Measurements from ENCODE around the gene PSD2.

Gene PSD2

GRCh38 chr5:139839232-139839815 is 43.7 kb downstream of the PSD2 start:
- no peak for DNase-seq

DNA sequence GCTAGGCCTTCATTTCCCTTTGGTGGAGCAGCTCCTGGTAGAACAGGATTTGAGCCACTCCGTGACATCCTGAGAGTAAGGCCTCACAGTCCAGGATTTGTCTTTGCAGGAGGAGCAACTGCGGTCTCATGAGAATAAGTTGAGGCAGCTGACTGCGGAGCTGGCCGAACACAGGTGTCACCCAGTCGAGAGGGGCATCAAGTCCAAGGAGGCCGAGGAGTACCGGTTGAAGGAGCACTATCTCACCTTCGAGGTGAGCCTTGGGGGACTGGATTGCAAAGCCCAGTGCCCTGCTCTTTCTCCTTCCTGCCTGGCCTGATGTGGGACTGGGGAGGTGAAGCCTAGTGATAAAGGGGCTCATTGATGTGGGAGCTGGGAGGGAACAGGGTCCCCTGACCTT is 44.3 kb downstream of the PSD2 start:
- DNase-seq: no peak

GRCh38 chr5:139841549-139841948 is 45.9 kb downstream of the PSD2 start:
- no peak for DNase-seq

- no peak for DNase-seq
Measured at GRCh38 chr5:139842321-139842720, 46.7 kb downstream of the PSD2 start.

DNA sequence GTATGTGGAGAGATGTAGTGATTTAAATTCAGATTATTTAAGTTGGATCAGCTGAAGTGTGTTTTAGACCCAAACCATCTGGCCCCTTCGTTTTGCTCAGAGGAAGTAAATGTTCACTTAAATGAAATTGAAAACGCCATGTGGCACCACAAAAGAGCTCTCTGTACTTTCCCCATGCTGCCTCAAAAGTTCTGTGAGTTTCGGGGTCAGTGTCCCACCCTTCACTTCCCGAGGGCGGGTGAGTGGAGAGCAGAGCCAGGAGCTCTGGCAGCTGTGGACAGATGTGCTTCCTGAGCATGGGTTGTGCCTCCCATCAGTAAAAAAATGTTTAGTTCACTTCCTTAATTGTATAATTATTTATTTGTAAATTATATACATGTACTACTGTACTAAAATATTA is 48.4 kb downstream of the PSD2 start:
- no peak for DNase-seq

DNA sequence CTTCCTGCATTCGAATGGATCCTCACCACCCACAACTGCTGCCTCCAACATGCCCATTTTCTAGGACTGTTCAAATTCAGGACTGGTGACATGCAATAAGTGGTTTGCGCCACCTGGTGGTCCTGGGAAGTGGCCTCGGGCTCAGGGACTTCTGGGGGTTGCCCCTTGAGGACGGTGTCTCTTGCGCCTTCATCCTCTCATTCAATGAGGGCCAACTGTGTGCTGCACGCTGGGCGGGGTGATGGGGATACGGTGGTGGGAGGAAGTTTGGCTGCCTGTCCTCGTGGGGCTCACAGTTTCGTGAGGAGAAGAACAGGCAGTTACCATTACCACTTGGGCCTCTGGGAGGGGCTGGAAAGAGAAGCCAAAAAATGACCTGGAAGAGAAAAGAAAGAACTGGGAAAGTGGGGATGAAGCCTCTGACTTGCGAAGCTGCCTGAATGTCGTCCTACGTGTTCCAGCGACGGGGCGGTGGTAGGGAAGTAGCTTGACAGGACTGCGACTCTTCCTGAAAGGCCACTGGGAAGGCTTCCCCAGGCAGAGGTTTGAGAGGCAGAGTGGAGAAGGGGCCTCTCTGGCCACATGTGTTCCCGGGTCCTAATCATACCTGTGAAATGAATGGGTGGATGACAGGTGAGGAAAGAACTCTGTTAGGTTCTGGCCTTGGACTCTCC is 49.0 kb downstream of the PSD2 start:
- DNase-seq: peak; percentile 79 to 83

DNA sequence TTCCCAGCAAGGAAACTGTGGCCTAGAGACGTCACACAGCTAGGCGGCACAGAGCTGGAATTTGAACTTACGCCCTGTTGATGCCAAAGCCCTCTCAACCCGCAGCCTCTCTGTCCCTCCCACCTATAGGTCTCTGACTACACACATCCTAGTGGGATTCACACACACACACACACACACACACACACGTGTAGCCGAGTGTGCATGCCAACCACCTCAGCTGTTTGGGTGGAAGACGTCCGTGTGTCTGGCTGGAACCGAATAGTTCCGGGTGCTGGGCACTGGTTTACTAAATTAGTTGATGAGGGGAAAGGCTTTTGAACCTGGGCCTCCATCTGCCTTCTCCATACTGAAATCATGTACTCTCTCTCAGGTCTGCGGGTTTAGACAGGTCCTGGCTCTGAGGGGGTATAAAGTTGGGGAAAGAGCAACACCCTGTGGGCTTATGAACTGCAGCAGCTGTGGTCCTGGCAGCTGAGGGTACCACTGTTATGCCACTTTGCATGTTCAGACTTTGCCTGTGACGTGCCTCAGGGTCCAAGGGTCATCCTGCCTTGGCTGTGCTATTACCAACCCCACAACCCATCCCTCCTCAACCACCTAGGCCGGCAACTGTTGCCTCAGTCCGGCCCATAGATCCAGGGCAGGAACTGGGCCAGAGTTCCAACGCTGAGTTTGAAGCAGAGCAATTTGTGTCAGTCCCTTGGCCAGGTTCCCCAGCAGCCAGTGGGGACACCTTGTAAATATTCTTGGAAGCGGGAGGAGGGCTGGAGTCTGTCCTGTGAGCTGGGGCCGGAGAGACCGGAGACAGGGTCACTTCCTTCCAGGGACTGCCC is 50.5 kb downstream of the PSD2 start:
- DNase-seq: no peak

GRCh38 chr5:139847091-139847490 is 51.5 kb downstream of the PSD2 start:
- DNase-seq: no peak

- DNase-seq: peak; percentile 77 to 79
Measured at GRCh38 chr5:139847790-139848507, 52.3 kb downstream of the PSD2 start.

DNA sequence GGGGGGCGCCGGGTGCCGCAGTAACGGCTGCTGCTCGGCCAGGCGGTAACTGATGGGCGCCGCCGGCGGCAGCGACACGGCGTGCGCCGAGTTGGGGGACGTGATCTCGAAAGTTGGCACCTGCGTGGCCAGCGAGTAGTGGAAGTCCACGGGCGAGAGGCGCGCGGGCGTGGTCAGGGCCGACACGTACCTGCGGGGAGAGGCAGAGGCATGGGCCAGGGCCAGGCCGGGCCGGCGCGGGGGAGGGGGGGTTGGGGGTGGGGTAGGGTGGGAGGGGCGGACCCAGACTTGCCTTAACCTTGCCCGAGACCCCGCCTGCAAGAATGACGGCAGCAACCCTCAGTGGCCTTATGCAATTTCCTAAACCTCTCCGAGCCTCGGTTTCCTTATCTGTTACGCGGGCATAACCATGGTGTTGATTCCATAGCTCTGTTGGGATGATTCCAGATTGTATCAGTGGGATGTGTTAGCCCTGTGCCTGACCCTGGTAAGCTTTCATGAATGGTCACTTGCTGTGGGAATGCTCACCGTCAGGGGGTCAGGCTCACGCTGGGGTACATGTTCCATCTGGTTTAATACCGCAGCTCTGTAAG is 53.0 kb downstream of the PSD2 start:
- peak; percentile 37 to 38 for DNase-seq

GRCh38 chr5:139849501-139849900 is 53.9 kb downstream of the PSD2 start:
- DNase-seq: no peak

- DNase-seq: no peak
Measured at GRCh38 chr5:139849942-139850341, 54.3 kb downstream of the PSD2 start.

- DNase-seq: no peak
Measured at GRCh38 chr5:139850423-139851016, 54.9 kb downstream of the PSD2 start.

GRCh38 chr5:139851558-139851957 is 56.0 kb downstream of the PSD2 start:
- DNase-seq: no peak

DNA sequence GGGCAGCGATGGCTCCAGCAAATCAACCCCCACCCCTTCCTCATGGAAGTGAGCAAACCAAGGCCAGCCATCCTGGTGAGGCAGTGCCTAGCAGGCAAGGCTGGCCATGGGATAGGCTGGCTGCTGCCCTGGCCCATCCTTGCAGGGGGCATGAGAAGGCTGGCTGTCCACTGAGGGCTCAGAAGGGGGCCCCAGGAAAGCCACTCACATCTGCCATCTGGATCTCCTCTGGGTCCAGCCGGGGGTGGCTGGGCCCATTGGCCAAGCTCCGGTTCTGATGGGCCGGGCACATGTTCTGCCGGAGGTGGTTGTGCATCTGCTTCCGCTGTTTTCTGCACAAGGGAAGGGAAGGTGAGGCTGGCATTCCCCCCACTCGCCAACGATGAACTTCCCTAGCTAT is 57.1 kb downstream of the PSD2 start:
- DNase-seq: no peak

GRCh38 chr5:139854029-139854605 is 58.5 kb downstream of the PSD2 start:
- DNase-seq: no peak

DNA sequence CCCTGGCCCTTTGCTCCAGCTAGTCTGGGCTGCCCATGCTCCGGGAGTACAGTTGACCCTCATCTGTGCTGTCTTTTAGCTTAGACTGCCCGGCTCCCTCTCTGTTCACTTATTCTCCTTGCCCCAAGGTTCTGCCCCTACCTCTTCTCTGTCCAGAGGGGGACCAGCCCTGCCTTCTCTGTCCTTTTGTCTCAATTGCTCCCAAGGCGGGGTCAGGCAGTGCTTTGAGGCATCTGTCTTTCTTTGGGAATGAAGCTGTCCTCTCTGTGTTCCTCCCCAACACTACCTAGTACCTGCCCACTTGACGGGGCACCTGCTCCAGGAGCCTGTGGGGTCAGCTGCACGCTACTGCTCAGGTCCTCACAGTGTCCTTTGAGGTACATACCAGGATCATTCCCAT is 59.3 kb downstream of the PSD2 start:
- DNase-seq: no peak

DNA sequence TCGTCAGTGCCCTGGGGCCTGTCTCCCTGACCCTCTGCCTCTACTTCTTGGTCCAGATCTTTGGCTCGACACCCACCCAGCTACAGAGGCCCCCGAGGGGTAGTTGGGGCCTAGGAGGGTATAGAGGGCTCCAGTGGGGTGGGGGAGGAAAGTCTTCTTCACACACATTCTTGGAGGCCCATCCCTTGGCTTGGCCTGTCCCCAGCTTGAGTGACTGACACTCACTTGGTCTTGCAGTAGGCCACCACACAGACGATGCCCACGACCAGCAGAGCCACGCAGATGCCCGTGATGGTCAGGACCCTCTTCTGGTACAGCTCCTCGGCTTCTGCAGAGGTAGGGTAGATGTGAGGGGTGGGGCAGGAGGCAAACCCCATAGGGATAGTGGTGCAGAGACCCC is 59.8 kb downstream of the PSD2 start:
- DNase-seq: no peak

GRCh38 chr5:139855946-139856540 is 60.4 kb downstream of the PSD2 start:
- no peak for DNase-seq

GRCh38 chr5:139856714-139857113 is 61.1 kb downstream of the PSD2 start:
- DNase-seq: no peak

- no peak for DNase-seq
Measured at GRCh38 chr5:139859013-139859412, 63.4 kb downstream of the PSD2 start.
